GM23248 (cell line): Measurements from ENCODE around the gene CLEC4F. TPM values are rescaled to one million over a fixed set of nuclear protein-coding genes. Genes with fewer than 3 reads are reported as not detected.

Source experiments
- DNase-seq: peaks from one replicate; pipeline ENCODE4 v3.0.0-alpha.2; 2015
- H2AFZ ChIP-seq: fragments of 200-600 bp; sonication (generic); 2 replicates; pipeline ENCODE4 v1.6.1; 2016; ENCODE audit warnings: antibody characterized with exemption
- H3F3A ChIP-seq: fragments of 200-600 bp; sonication (generic); 2 replicates; pipeline ENCODE4 v1.6.1; 2016; ENCODE audit warnings: mild to moderate bottlenecking, antibody characterized with exemption, mixed run types; ENCODE audit not compliant: insufficient read depth
- H3K27ac ChIP-seq: fragments of 200-600 bp; sonication (generic); 2 replicates; pipeline ENCODE4 v1.5.1; 2016; ENCODE audit warnings: mild to moderate bottlenecking
- H3K27me3 ChIP-seq: fragments of 200-600 bp; sonication (generic); replicated peaks from 2 replicates; pipeline ENCODE4 v1.6.1; 2016; ENCODE audit warnings: mild to moderate bottlenecking; ENCODE audit not compliant: insufficient read depth
- H3K36me3 ChIP-seq: fragments of 200-600 bp; sonication (generic); 2 replicates; pipeline ENCODE4 v1.6.1; 2016; ENCODE audit warnings: low read depth, mild to moderate bottlenecking
- H3K4me1 ChIP-seq: fragments of 200-600 bp; sonication (generic); 2 replicates; pipeline ENCODE4 v1.6.1; 2016; ENCODE audit warnings: mild to moderate bottlenecking; ENCODE audit not compliant: insufficient read depth
- H3K4me2 ChIP-seq: fragments of 200-600 bp; sonication (generic); one replicate; pipeline ENCODE4 v1.6.1; 2016; ENCODE audit warnings: mild to moderate bottlenecking; ENCODE audit not compliant: unreplicated experiment
- H3K4me3 ChIP-seq: fragments of 200-600 bp; sonication (generic); 2 replicates; pipeline ENCODE4 v1.5.1; 2016; ENCODE audit warnings: mild to moderate bottlenecking
- H3K79me2 ChIP-seq: fragments of 200-600 bp; sonication (generic); 2 replicates; pipeline ENCODE4 v1.6.1; 2016; ENCODE audit warnings: mild to moderate bottlenecking; ENCODE audit not compliant: insufficient read depth
- H3K9ac ChIP-seq: fragments of 200-600 bp; sonication (generic); 2 replicates; pipeline ENCODE4 v1.6.1; 2016; ENCODE audit warnings: mild to moderate bottlenecking
- H3K9me2 ChIP-seq: fragments of 200-600 bp; sonication (generic); 2 replicates; pipeline ENCODE4 v1.6.1; 2016; ENCODE audit warnings: mixed run types, mild to moderate bottlenecking, moderate library complexity; ENCODE audit not compliant: insufficient read depth
- H3K9me3 ChIP-seq: fragments of 200-600 bp; sonication (generic); one replicate; pipeline ENCODE4 v1.6.1; 2017; ENCODE audit warnings: low read depth
- H4K20me1 ChIP-seq: fragments of 200-600 bp; sonication (generic); 2 replicates; pipeline ENCODE4 v1.6.0; 2016; ENCODE audit not compliant: insufficient read depth
- EZH2 ChIP-seq: fragments of 200-600 bp; sonication (generic); IDR thresholded peaks from 2 replicates; pipeline ENCODE4 v1.6.1; 2018; ENCODE audit warnings: antibody characterized with exemption, mild to moderate bottlenecking; ENCODE audit not compliant: insufficient read depth, poor library complexity, severe bottlenecking
- EZH2phosphoT487 ChIP-seq: fragments of 200-600 bp; sonication (generic); IDR thresholded peaks from 2 replicates; pipeline ENCODE4 v1.6.1; 2018; ENCODE audit warnings: antibody characterized with exemption, moderate library complexity, mild to moderate bottlenecking, low read depth; ENCODE audit not compliant: insufficient read depth
- WGBS, 2 experiments: methylation state at CpG; one replicate each; pipeline ENCODE4 v1.1.6; 2015 to 2017; ENCODE audit warnings: low lambda C conversion rate in 2 of 2, low coverage in 1 of 2; ENCODE audit errors: missing lambda C conversion rate in 2 of 2; 5-methylcytosine and 5-hydroxymethylcytosine counted together
- in situ Hi-C: fragments of 300-500 bp; cut with MboI; formaldehyde crosslinking; loops from 2 replicates; pipeline ENCODE4 v1.15.0; 2020
- polyA plus RNA-seq: library from polyadenylated mRNA; unstranded; fragments of >200 nt; fragmentation: Nextera tagmentation; extraction: Ambion mirVana; gene quantifications from 2 replicates; pipeline ENCODE4 v1.2.1, GENCODE V29; 2016
- total RNA-seq: library from RNA; depleted of rRNA; stranded (reverse); fragments of >200 nt; shearing (Covaris generic); gene quantifications from 2 replicates; pipeline ENCODE4 v1.2.3, GENCODE V29; 2014

The CLEC4F gene
- total and polyA plus RNA-seq, 2 experiments from 2014 or later: not detected

- TF ChIP-seq EZH2 (no peak), EZH2phosphoT487 (no peak)
- H3K9me2 ChIP-seq: no peaks in the 10 kb centered on the region
- H3F3A ChIP-seq: no peaks in the 10 kb centered on the region
- H3K36me3 ChIP-seq: no peaks in the 10 kb centered on the region
- H3K79me2 ChIP-seq: no peaks in the 10 kb centered on the region
- no peaks in the 10 kb centered on the region for H4K20me1 ChIP-seq
- no peak overlapping the region for H3K4me3 ChIP-seq
- peaks cover 13% of the 10 kb centered on the region for H3K27me3 ChIP-seq
- no peak overlapping the region for H3K27ac ChIP-seq
- H3K9me3 ChIP-seq: no peaks in the 10 kb centered on the region
- H3K4me1 ChIP-seq: no peaks in the 10 kb centered on the region
- no peak overlapping the region for H2AFZ ChIP-seq
- H3K9ac ChIP-seq: no peak overlapping the region
- H3K4me2 ChIP-seq: no peak overlapping the region
- DNase-seq: no peak
- in situ Hi-C loops: no loop called here
- WGBS, 2 experiments: 63% methylated on average over 5 of the region's 5 CpGs
Observed at GRCh38 chr2:70823249-70823648, 2.9 kb upstream of the CLEC4F start.

DNA sequence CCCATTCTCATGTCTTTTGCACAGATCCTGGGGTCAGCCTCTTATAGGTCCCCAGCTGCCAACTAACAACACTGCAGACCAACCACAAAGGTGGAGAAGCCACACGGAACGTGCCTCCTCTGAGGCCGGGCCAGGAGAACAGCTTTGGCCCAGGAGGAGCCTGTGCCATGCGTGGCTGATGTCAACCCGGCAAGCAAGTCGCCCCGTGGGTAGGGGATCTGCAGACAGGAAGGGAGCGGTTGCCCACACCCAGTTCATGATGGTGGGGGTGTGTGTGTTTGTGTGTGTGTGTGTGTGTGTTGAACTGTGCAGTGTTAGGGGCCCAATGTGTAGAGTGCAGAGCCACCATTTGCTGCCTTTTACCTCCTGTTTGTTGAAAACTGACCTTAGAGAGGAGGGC, 2.4 kb upstream of the CLEC4F start:
- Histone ChIP-seq H3K27ac (no peak overlapping the region), H4K20me1 (no peaks in the 10 kb centered on the region), H3F3A (no peaks in the 10 kb centered on the region), H2AFZ (no peak overlapping the region), H3K9ac (no peak overlapping the region), H3K4me1 (no peaks in the 10 kb centered on the region), H3K27me3 (peaks cover 16% of the 10 kb centered on the region), H3K4me2 (no peak overlapping the region), H3K36me3 (no peaks in the 10 kb centered on the region), H3K4me3 (no peak overlapping the region), H3K9me2 (no peaks in the 10 kb centered on the region), H3K79me2 (no peaks in the 10 kb centered on the region), H3K9me3 (no peaks in the 10 kb centered on the region)
- in situ Hi-C loops: no loop called here
- DNase-seq: no peak
- TF ChIP-seq EZH2 (no peak), EZH2phosphoT487 (no peak)
- WGBS, 2 experiments: 71 to 76% methylated on average over 8 of the region's 8 CpGs

DNA sequence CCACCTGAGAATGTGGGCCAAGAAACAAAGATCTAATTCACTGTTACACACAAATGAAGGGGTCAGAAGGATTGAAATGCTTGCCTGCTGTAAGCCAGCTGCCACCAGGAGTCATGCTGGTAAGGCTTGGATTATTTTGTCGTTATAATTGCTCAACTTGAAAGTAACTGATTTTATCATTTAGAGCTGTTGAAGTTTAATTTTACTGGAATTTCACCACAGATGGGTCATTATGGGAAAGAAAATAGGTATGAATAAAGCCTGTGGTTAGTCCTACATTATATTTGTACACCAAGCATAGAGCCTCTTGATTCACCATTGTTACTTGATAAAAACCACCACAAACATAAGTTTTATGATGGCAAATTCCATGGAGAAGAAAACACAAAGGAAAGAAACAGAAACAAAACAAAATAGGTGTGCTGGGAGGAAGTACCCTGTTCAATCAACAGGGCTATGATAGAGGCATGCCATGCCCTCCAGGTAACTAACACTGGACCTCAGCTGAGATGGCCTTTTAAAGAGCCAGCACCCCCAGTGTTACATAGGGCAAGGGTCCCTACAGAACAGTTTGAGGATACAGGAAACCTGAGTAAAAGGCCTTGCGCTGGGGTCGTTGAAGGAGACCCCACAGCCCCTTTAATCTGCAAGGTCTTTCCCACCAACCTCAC, 3.0 kb downstream of the CLEC4F start:
- Histone ChIP-seq H4K20me1 (no peaks in the 10 kb centered on the region), H2AFZ (no peak overlapping the region), H3K27me3 (peaks cover 55% of the 10 kb centered on the region), H3K79me2 (no peaks in the 10 kb centered on the region), H3K9me2 (no peaks in the 10 kb centered on the region), H3K36me3 (no peaks in the 10 kb centered on the region), H3K4me2 (no peak overlapping the region), H3K4me3 (no peak overlapping the region), H3K27ac (no peak overlapping the region), H3K9ac (no peak overlapping the region), H3K9me3 (no peaks in the 10 kb centered on the region), H3K4me1 (no peaks in the 10 kb centered on the region), H3F3A (no peaks in the 10 kb centered on the region)
- DNase-seq: no peak
- 57 to 60% methylated on average over 3 of the region's 3 CpGs for WGBS, 2 experiments
- in situ Hi-C loops: no loop called here
- TF ChIP-seq EZH2 (no peak), EZH2phosphoT487 (no peak)

- in situ Hi-C loops: no loop called here
- H4K20me1 ChIP-seq: no peaks in the 10 kb centered on the region
- no peak overlapping the region for H2AFZ ChIP-seq
- no peaks in the 10 kb centered on the region for H3K9me3 ChIP-seq
- H3K79me2 ChIP-seq: no peaks in the 10 kb centered on the region
- WGBS, 2 experiments: 9 to 16% methylated on average over 5 of the region's 5 CpGs
- no peak overlapping the region for H3K27ac ChIP-seq
- no peaks in the 10 kb centered on the region for H3K9me2 ChIP-seq
- H3K4me3 ChIP-seq: no peak overlapping the region
- peaks cover 55% of the 10 kb centered on the region for H3K27me3 ChIP-seq
- H3K4me1 ChIP-seq: no peaks in the 10 kb centered on the region
- no peak overlapping the region for H3K4me2 ChIP-seq
- no peak overlapping the region for H3K9ac ChIP-seq
- no peak for TF ChIP-seq EZH2phosphoT487
- no peak for TF ChIP-seq EZH2
- H3K36me3 ChIP-seq: no peaks in the 10 kb centered on the region
- no peak for DNase-seq
- H3F3A ChIP-seq: no peaks in the 10 kb centered on the region
Observed at GRCh38 chr2:70816726-70817125, 3.7 kb downstream of the CLEC4F start.
